ENCODE results near the gene LMO4. TPM values are rescaled to one million over a fixed set of nuclear protein-coding genes. Genes with fewer than 3 reads are reported as not detected.
A peak's percentile ranks its signal among the peaks of the same experiment; 100 is the strongest.

Gene LMO4, protein sequence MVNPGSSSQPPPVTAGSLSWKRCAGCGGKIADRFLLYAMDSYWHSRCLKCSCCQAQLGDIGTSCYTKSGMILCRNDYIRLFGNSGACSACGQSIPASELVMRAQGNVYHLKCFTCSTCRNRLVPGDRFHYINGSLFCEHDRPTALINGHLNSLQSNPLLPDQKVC
- 53.8 TPM for total RNA-seq

DNA sequence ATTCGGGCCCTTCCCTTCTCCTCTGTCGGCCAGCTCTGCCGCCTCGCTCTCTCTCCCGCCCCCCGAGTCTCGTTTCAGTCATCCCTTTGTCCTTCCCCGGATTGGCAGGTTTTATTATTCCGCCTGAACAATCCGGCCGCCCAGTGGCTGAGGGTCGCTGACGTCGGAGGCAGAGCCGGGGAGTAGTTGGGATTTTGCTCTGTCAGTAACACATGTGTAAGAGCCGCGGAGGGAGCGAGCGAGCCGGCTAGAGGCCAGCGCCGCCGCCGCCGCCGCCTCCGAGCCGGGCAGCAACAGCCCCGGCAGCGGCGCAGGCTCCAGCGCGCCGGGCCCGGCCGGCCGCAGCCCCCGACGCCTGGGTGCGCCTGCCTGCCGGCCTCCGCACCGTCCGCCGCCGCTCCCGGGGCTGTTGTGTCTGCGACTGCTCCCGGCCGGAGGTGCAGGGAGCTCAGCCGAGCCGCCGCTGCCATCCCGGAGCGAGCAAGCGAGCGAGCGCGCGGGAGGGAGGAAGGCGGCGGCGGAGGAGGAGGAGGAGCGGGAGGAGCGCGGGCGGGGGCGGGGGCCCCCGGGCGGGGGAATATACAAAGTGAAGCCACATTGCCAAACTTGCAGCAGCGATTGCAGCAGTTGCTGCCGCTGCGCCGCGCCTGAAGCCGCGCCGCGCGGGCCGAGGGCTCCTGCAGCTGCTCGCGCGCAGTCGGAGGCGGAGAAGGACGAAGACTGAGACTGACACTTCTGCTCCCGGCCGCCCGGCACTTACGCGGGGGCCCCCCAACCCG lies at the start of gene LMO4:
Gene LMO4 (plus strand): TSS at position 609 of the 779 bp plus-strand sequence. CDS start 3,136 bp downstream, outside the sequence.
- no peaks in the 10 kb centered on the region for H3K36me3 ChIP-seq
- H3K4me3 ChIP-seq: peak within 1 kb of the TSS; percentile 73 to 78
- no peaks in the 10 kb centered on the region for H3K9me3 ChIP-seq
- H3K27me3 ChIP-seq: no peaks in the 10 kb centered on the region
- TF ChIP-seq, protein P1, sequence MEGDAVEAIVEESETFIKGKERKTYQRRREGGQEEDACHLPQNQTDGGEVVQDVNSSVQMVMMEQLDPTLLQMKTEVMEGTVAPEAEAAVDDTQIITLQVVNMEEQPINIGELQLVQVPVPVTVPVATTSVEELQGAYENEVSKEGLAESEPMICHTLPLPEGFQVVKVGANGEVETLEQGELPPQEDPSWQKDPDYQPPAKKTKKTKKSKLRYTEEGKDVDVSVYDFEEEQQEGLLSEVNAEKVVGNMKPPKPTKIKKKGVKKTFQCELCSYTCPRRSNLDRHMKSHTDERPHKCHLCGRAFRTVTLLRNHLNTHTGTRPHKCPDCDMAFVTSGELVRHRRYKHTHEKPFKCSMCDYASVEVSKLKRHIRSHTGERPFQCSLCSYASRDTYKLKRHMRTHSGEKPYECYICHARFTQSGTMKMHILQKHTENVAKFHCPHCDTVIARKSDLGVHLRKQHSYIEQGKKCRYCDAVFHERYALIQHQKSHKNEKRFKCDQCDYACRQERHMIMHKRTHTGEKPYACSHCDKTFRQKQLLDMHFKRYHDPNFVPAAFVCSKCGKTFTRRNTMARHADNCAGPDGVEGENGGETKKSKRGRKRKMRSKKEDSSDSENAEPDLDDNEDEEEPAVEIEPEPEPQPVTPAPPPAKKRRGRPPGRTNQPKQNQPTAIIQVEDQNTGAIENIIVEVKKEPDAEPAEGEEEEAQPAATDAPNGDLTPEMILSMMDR (IDR thresholded peaks at IDR 0.05): peak in 1 of 3 experiments; percentile 26
- TF ChIP-seq POLR2A (IDR thresholded peaks at IDR 0.05) (peak; percentile 45 to 89), POLR2AphosphoS5 (IDR thresholded peaks at IDR 0.05; ENCODE audit: insufficient read depth in 1 of 2, low read depth in 1 of 2) (peak; percentile 79 to 84)
- peak in 1 of 2 donors; percentile 99 for DNase-seq (ENCODE audit: extremely low spot score in 2 of 2)
- H3K27ac ChIP-seq: peak within 1 kb of the TSS; percentile 98
- intact Hi-C loops (cut with DNase I): loop anchor here (5.0 kb wide), 1 partner anchor 194 kb away; no protein-coding TSS in a partner anchor
- H3K4me1 ChIP-seq: peaks cover 34% of the 10 kb centered on the region

DNA sequence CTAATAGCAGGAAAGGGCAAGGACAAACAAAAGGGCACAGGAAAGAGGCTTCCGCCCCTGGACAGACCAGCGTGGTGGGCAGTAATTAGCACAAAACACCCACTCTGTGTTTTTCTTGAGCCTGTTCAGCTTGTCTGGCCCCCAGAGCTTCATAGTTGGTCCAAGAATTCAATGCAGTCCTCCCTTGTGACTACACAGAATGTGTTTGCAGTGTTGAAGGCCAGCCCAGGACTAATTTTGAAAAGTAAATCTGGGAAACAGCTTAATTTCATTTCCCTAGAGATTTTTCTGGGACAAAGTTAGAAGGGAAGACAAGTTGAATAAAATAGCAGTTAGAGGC lies 49.2 kb upstream of the LMO4 start:
- no peak for TF ChIP-seq POLR2AphosphoS5 (IDR thresholded peaks at IDR 0.05; ENCODE audit: insufficient read depth in 1 of 2, low read depth in 1 of 2)
- TF ChIP-seq POLR2A (IDR thresholded peaks at IDR 0.05): no peak
- TF ChIP-seq, protein P1 (IDR thresholded peaks at IDR 0.05): no peak
- Histone ChIP-seq H3K4me3 (no peak overlapping the region), H3K27ac (no peak overlapping the region), H3K36me3 (no peaks in the 10 kb centered on the region), H3K4me1 (no peaks in the 10 kb centered on the region), H3K9me3 (no peaks in the 10 kb centered on the region), H3K27me3 (no peaks in the 10 kb centered on the region)
- intact Hi-C loops (cut with DNase I): no loop called here
- DNase-seq (ENCODE audit: extremely low spot score in 2 of 2): no peak

DNA sequence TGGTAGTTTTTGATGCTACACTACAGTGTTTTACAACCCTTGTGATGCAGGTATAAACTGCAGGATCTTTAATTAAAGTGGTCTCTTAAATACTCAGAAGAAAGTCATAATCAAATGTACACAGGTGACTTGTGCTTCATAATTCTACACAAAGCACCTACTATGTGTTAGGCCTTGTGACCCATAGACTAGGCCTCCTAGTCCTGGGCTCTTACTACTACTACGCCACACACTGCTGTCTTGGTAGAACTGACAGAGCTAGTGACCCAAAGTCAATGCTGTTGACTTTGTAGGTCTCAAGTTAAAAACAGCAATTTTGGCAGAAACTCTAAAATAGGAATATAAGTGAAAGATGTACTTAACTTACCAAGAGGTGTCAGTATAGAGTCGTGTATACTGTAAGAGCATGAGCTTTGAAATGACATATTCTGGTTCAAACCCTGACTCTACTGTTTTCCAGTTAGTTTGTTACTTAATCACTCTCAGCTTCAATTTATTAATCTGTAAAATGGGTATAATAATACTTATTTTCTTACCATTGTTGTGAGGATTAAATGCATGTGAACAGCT lies 48.6 kb upstream of the LMO4 start:
- DNase-seq (ENCODE audit: extremely low spot score in 2 of 2): peak in 1 of 2 donors; percentile 1
- H3K27me3 ChIP-seq: no peaks in the 10 kb centered on the region
- no peaks in the 10 kb centered on the region for H3K36me3 ChIP-seq
- no peak overlapping the region for H3K4me3 ChIP-seq
- H3K9me3 ChIP-seq: no peaks in the 10 kb centered on the region
- H3K27ac ChIP-seq: no peak overlapping the region
- H3K4me1 ChIP-seq: no peaks in the 10 kb centered on the region
- intact Hi-C loops (cut with DNase I): no loop called here
- TF ChIP-seq, protein P1 (IDR thresholded peaks at IDR 0.05): no peak
- TF ChIP-seq POLR2A (IDR thresholded peaks at IDR 0.05) (no peak), POLR2AphosphoS5 (IDR thresholded peaks at IDR 0.05; ENCODE audit: insufficient read depth in 1 of 2, low read depth in 1 of 2) (no peak)

GRCh38 chr1:87284456-87285240 lies 44.0 kb upstream of the LMO4 start:
- Histone ChIP-seq H3K36me3 (no peaks in the 10 kb centered on the region), H3K4me1 (no peaks in the 10 kb centered on the region), H3K27ac (no peak overlapping the region), H3K4me3 (no peak overlapping the region), H3K9me3 (no peaks in the 10 kb centered on the region), H3K27me3 (no peaks in the 10 kb centered on the region)
- no peak for DNase-seq (ENCODE audit: extremely low spot score in 2 of 2)
- intact Hi-C loops (cut with DNase I): no loop called here
- TF ChIP-seq, protein P1 (IDR thresholded peaks at IDR 0.05): no peak
- TF ChIP-seq POLR2A (IDR thresholded peaks at IDR 0.05): no peak
- TF ChIP-seq POLR2AphosphoS5 (IDR thresholded peaks at IDR 0.05; ENCODE audit: insufficient read depth in 1 of 2, low read depth in 1 of 2): no peak

Data from vagina (tissue), 2 donors.